ENCODE data around the gene MARCHF4. TPM values are rescaled to one million over a fixed set of nuclear protein-coding genes. Genes with fewer than 3 reads are reported as not detected.

The MARCHF4 gene
- total and polyA plus RNA-seq, 9 of the 15 experiments (the other 6 are each of a cell fraction or from before 2014, with no cell fraction given), result 0.05 TPM; not detected in 8

- TF ChIP-seq REST (IDR thresholded peaks at IDR 0.05; ENCODE audit: borderline replicate concordance) (no peak), REST (CRISPR knock-in tag; IDR thresholded peaks at IDR 0.05; ENCODE audit: low read depth) (peak; percentile 41; the same call in 1 of the 2 replicates), CREB5 (CRISPR knock-in tag; IDR thresholded peaks at IDR 0.05) (no peak), SRSF9 (IDR thresholded peaks at IDR 0.05; ENCODE audit: borderline replicate concordance, low read depth, low read length) (no peak), COPS2 (conservative IDR thresholded peaks at IDR 0.05) (no peak), HLTF (IDR thresholded peaks at IDR 0.05) (no peak), SRSF3 (IDR thresholded peaks at IDR 0.05; ENCODE audit: insufficient read depth, low read length) (no peak), TEAD1 (CRISPR knock-in tag; IDR thresholded peaks at IDR 0.05) (peak in 1 of 2 experiments; percentile 45; a peak in 1 of 4 replicates), FOS (IDR thresholded peaks at IDR 0.05; ENCODE audit: extremely low read depth, insufficient read length) (no peak), ZKSCAN1 (IDR thresholded peaks at IDR 0.05; ENCODE audit: low read depth, low read length) (no peak), ZNF224 (CRISPR knock-in tag; IDR thresholded peaks at IDR 0.05) (no peak), MXI1 (IDR thresholded peaks at IDR 0.05; ENCODE audit: low read depth, low read length) (no peak), MLX (CRISPR knock-in tag; conservative IDR thresholded peaks at IDR 0.05) (no peak), HDAC1 (IDR thresholded peaks at IDR 0.05) (peak in 1 of 2 experiments; percentile 77; a peak in 2 of 4 replicates), TAF1 (IDR thresholded peaks at IDR 0.05; ENCODE audit: control insufficient read depth, extremely low read depth, insufficient read depth, low read length, severe bottlenecking) (peak; percentile 51), TSC22D4 (tag; IDR thresholded peaks at IDR 0.05) (no peak), MTF1 (CRISPR knock-in tag; IDR thresholded peaks at IDR 0.05; ENCODE audit: borderline replicate concordance) (no peak), RFX1 (IDR thresholded peaks at IDR 0.05) (no peak)
These were observed 40.0 kb upstream of the MARCHF4 start, which contains the start of gene SMARCAL1 (continued) for GRCh38 chr2:216412022-216412999.

All from K562 (cell line).